WTC11 (cell line): Measurements from ENCODE around the gene ADAMTS12. TPM values are rescaled to one million over a fixed set of nuclear protein-coding genes. Genes with fewer than 3 reads are reported as not detected.

Source experiments
- ATAC-seq: fragments of 200-7000 bp; cut with Tn5 transposase; 2 replicates; pipeline ENCODE4 v1.10.0; 2021; ENCODE audit warnings: mild to moderate bottlenecking, moderate library complexity
- CTCF ChIA-PET: fragments of 300-600 bp; sonication (Branson Sonifier 250); formaldehyde crosslinking; loops from one replicate; lab custom pipeline; 2021; ENCODE audit warnings: antibody characterized with exemption; lab: Charles Lee
- POLR2A ChIA-PET: fragments of 350-600 bp; sonication (Branson Sonifier 250); formaldehyde crosslinking; loops from one replicate; lab custom pipeline; 2021; ENCODE audit warnings: antibody characterized with exemption; lab: Charles Lee
- DNase-seq: peaks from one replicate; pipeline ENCODE4 v3.0.0; 2021; ENCODE audit warnings: low spot score
- H3K27ac Mint-ChIP-seq: 2 replicates; pipeline ENCODE4 v1.8.0; 2021; ENCODE audit warnings: mixed read lengths
- H3K27me3 Mint-ChIP-seq: 2 replicates; pipeline ENCODE4 v1.8.0; 2021; ENCODE audit warnings: low read depth, mild to moderate bottlenecking, moderate library complexity, mixed read lengths
- H3K36me3 Mint-ChIP-seq: 2 replicates; pipeline ENCODE4 v1.8.0; 2021; ENCODE audit warnings: mixed read lengths
- H3K4me1 Mint-ChIP-seq: 2 replicates; pipeline ENCODE4 v1.8.0; 2022; ENCODE audit warnings: mixed read lengths
- H3K4me3 Mint-ChIP-seq: 2 replicates; pipeline ENCODE4 v1.8.0; 2021; ENCODE audit warnings: mild to moderate bottlenecking, moderate library complexity, mixed read lengths
- H3K9me3 Mint-ChIP-seq: 2 replicates; pipeline ENCODE4 v1.8.0; 2021; ENCODE audit warnings: mixed read lengths
- CBFB ChIP-seq: sonication (generic); formaldehyde crosslinking; IDR thresholded peaks from 2 replicates; pipeline ENCODE4 v1.8.1; 2022; ENCODE audit warnings: mild to moderate bottlenecking, low read depth, missing genetic modification reagents
- CREM ChIP-seq: sonication (generic); formaldehyde crosslinking; IDR thresholded peaks from 2 replicates; pipeline ENCODE4 v1.8.1; 2022; ENCODE audit warnings: mild to moderate bottlenecking, missing genetic modification reagents, moderate library complexity
- EMX1 ChIP-seq: fragments of 250-450 bp; sonication (Bioruptor Pico); IDR thresholded peaks from 2 replicates; pipeline ENCODE4 v1.8.0; 2021; ENCODE audit warnings: mild to moderate bottlenecking
- ESRRA ChIP-seq: sonication (generic); formaldehyde crosslinking; IDR thresholded peaks from 2 replicates; pipeline ENCODE4 v1.8.1; 2022; ENCODE audit warnings: mild to moderate bottlenecking, missing genetic modification reagents, borderline replicate concordance
- ETV6 ChIP-seq: sonication (generic); formaldehyde crosslinking; IDR thresholded peaks from 2 replicates; pipeline ENCODE4 v1.8.1; 2022; ENCODE audit warnings: mild to moderate bottlenecking, missing genetic modification reagents
- GABPB1 ChIP-seq: sonication (generic); formaldehyde crosslinking; IDR thresholded peaks from 2 replicates; pipeline ENCODE4 v1.8.1; 2023; ENCODE audit warnings: mild to moderate bottlenecking, missing genetic modification reagents
- JAZF1 ChIP-seq: fragments of 250-450 bp; sonication (Bioruptor Pico); IDR thresholded peaks from 2 replicates; pipeline ENCODE4 v1.9.0; 2021; ENCODE audit warnings: moderate library complexity, mild to moderate bottlenecking, inconsistent platforms
- NFATC4 ChIP-seq: fragments of 250-450 bp; sonication (Bioruptor Pico); IDR thresholded peaks from 2 replicates; pipeline ENCODE4 v1.9.0; 2021; ENCODE audit warnings: mild to moderate bottlenecking
- NR3C1 ChIP-seq: sonication (generic); formaldehyde crosslinking; conservative IDR thresholded peaks from 2 replicates; pipeline ENCODE4 v1.8.1; 2023; ENCODE audit warnings: low read depth, mild to moderate bottlenecking, missing genetic modification reagents
- PRRX2 ChIP-seq: fragments of 250-450 bp; sonication (Bioruptor Pico); IDR thresholded peaks from 2 replicates; pipeline ENCODE4 v1.8.0; 2021; ENCODE audit warnings: mild to moderate bottlenecking
- RELA ChIP-seq: sonication (generic); formaldehyde crosslinking; IDR thresholded peaks from 2 replicates; pipeline ENCODE4 v1.8.1; 2022; ENCODE audit warnings: missing genetic modification reagents, mild to moderate bottlenecking, borderline replicate concordance
- RORB ChIP-seq: fragments of 250-450 bp; sonication (Bioruptor Pico); IDR thresholded peaks from 2 replicates; pipeline ENCODE4 v1.9.0; 2021; ENCODE audit warnings: mild to moderate bottlenecking
- SMAD3 ChIP-seq: sonication (generic); formaldehyde crosslinking; IDR thresholded peaks from 2 replicates; pipeline ENCODE4 v1.8.0; 2022; ENCODE audit warnings: missing genetic modification reagents, mild to moderate bottlenecking, borderline replicate concordance
- ZNF317 ChIP-seq: sonication (generic); formaldehyde crosslinking; IDR thresholded peaks from 2 replicates; pipeline ENCODE4 v1.8.1; 2023; ENCODE audit warnings: low read depth, mild to moderate bottlenecking, moderate library complexity, missing genetic modification reagents, borderline replicate concordance
- total RNA-seq: library from RNA; stranded (reverse); gene quantifications from 3 replicates; pipeline ENCODE4 v1.2.3, GENCODE V29; 2021
- TF ChIP-seq, protein P1 (sequence below): sonication (generic); formaldehyde crosslinking; IDR thresholded peaks from 2 replicates; pipeline ENCODE4 v1.8.1; 2022; ENCODE audit warnings: low read depth, mild to moderate bottlenecking, moderate library complexity, missing genetic modification reagents, borderline replicate concordance
- TF ChIP-seq, protein P2 (sequence below): sonication (generic); formaldehyde crosslinking; IDR thresholded peaks from 2 replicates; pipeline ENCODE4 v1.8.0; 2022; ENCODE audit warnings: mild to moderate bottlenecking, missing genetic modification reagents
- TF ChIP-seq, protein P3 (sequence below): fragments of 200-600 bp; IDR thresholded peaks from 2 replicates; pipeline ENCODE4 v1.8.0; 2022; ENCODE audit warnings: antibody characterized with exemption
- TF ChIP-seq, protein P4 (sequence below): sonication (generic); formaldehyde crosslinking; IDR thresholded peaks from 2 replicates; pipeline ENCODE4 v1.8.0; 2022; ENCODE audit warnings: missing genetic modification reagents
- TF ChIP-seq, protein P5 (sequence below): sonication (generic); formaldehyde crosslinking; conservative IDR thresholded peaks from 2 replicates; pipeline ENCODE4 v1.8.1; 2022; ENCODE audit warnings: mild to moderate bottlenecking, missing genetic modification reagents
- TF ChIP-seq, protein P6 (sequence below): fragments of 250-450 bp; sonication (Bioruptor Pico); IDR thresholded peaks from 2 replicates; pipeline ENCODE4 v1.9.0; 2021; ENCODE audit warnings: mild to moderate bottlenecking
- TF ChIP-seq, protein P7 (sequence below): sonication (generic); formaldehyde crosslinking; IDR thresholded peaks from 2 replicates; pipeline ENCODE4 v1.8.1; 2023; ENCODE audit warnings: mild to moderate bottlenecking, missing genetic modification reagents, moderate library complexity

The ADAMTS12 gene
- total RNA-seq, 1 experiment from 2014 or later, result 13.5 TPM

DNA sequence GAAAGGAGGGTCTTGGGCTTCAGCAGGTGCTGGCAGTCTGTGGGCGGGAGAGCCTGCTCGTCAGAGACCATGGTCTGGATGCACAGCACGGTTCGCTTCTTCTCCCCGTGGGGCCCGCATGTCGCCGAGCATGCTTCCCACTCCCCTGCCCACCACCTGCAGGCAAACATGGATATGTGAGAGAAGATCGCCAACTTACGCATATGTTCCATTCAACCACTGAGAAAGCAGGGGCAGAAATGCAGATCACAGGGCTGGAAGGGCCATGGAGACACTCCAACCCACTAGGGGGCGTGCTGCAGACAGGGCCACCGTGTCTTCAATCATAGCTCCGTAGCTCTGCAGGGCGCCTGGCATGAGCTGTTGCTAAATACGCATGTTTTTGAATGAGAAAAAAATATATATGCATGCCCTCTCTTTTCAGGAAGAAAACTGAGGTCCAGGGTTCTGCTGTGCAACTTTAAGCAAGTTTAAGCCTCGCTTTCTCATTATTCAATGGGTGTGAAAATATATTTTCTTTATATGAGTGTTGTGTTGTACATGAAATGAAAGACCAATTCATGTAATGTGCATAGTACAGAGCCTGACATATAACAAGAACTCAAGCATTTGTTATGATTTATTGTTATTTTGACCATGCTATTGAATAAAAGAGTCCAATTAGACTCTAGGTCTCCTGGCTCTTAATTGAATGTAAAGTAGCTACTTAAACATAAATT, 303.0 kb downstream of the ADAMTS12 start (continued):
- TF ChIP-seq, protein P1, sequence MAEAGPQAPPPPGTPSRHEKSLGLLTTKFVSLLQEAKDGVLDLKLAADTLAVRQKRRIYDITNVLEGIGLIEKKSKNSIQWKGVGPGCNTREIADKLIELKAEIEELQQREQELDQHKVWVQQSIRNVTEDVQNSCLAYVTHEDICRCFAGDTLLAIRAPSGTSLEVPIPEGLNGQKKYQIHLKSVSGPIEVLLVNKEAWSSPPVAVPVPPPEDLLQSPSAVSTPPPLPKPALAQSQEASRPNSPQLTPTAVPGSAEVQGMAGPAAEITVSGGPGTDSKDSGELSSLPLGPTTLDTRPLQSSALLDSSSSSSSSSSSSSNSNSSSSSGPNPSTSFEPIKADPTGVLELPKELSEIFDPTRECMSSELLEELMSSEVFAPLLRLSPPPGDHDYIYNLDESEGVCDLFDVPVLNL (CRISPR knock-in tag), result no peak
- TF ChIP-seq, protein P2, sequence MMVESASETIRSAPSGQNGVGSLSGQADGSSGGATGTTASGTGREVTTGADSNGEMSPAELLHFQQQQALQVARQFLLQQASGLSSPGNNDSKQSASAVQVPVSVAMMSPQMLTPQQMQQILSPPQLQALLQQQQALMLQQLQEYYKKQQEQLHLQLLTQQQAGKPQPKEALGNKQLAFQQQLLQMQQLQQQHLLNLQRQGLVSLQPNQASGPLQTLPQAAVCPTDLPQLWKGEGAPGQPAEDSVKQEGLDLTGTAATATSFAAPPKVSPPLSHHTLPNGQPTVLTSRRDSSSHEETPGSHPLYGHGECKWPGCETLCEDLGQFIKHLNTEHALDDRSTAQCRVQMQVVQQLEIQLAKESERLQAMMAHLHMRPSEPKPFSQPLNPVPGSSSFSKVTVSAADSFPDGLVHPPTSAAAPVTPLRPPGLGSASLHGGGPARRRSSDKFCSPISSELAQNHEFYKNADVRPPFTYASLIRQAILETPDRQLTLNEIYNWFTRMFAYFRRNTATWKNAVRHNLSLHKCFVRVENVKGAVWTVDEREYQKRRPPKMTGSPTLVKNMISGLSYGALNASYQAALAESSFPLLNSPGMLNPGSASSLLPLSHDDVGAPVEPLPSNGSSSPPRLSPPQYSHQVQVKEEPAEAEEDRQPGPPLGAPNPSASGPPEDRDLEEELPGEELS (CRISPR knock-in tag), result no peak
- TF ChIP-seq, protein P3, sequence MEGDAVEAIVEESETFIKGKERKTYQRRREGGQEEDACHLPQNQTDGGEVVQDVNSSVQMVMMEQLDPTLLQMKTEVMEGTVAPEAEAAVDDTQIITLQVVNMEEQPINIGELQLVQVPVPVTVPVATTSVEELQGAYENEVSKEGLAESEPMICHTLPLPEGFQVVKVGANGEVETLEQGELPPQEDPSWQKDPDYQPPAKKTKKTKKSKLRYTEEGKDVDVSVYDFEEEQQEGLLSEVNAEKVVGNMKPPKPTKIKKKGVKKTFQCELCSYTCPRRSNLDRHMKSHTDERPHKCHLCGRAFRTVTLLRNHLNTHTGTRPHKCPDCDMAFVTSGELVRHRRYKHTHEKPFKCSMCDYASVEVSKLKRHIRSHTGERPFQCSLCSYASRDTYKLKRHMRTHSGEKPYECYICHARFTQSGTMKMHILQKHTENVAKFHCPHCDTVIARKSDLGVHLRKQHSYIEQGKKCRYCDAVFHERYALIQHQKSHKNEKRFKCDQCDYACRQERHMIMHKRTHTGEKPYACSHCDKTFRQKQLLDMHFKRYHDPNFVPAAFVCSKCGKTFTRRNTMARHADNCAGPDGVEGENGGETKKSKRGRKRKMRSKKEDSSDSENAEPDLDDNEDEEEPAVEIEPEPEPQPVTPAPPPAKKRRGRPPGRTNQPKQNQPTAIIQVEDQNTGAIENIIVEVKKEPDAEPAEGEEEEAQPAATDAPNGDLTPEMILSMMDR, result peak; percentile 78
- TF ChIP-seq NR3C1, result no peak
- no peak for TF ChIP-seq PRRX2
- TF ChIP-seq, protein P4, sequence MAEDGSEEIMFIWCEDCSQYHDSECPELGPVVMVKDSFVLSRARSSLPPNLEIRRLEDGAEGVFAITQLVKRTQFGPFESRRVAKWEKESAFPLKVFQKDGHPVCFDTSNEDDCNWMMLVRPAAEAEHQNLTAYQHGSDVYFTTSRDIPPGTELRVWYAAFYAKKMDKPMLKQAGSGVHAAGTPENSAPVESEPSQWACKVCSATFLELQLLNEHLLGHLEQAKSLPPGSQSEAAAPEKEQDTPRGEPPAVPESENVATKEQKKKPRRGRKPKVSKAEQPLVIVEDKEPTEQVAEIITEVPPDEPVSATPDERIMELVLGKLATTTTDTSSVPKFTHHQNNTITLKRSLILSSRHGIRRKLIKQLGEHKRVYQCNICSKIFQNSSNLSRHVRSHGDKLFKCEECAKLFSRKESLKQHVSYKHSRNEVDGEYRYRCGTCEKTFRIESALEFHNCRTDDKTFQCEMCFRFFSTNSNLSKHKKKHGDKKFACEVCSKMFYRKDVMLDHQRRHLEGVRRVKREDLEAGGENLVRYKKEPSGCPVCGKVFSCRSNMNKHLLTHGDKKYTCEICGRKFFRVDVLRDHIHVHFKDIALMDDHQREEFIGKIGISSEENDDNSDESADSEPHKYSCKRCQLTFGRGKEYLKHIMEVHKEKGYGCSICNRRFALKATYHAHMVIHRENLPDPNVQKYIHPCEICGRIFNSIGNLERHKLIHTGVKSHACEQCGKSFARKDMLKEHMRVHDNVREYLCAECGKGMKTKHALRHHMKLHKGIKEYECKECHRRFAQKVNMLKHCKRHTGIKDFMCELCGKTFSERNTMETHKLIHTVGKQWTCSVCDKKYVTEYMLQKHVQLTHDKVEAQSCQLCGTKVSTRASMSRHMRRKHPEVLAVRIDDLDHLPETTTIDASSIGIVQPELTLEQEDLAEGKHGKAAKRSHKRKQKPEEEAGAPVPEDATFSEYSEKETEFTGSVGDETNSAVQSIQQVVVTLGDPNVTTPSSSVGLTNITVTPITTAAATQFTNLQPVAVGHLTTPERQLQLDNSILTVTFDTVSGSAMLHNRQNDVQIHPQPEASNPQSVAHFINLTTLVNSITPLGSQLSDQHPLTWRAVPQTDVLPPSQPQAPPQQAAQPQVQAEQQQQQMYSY, result no peak
- TF ChIP-seq, protein P5, sequence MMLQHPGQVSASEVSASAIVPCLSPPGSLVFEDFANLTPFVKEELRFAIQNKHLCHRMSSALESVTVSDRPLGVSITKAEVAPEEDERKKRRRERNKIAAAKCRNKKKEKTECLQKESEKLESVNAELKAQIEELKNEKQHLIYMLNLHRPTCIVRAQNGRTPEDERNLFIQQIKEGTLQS (CRISPR knock-in tag), result no peak
- no peak for TF ChIP-seq JAZF1 (CRISPR knock-in tag)
- no peak for TF ChIP-seq SMAD3
- TF ChIP-seq CREM, result no peak
- TF ChIP-seq, protein P6, sequence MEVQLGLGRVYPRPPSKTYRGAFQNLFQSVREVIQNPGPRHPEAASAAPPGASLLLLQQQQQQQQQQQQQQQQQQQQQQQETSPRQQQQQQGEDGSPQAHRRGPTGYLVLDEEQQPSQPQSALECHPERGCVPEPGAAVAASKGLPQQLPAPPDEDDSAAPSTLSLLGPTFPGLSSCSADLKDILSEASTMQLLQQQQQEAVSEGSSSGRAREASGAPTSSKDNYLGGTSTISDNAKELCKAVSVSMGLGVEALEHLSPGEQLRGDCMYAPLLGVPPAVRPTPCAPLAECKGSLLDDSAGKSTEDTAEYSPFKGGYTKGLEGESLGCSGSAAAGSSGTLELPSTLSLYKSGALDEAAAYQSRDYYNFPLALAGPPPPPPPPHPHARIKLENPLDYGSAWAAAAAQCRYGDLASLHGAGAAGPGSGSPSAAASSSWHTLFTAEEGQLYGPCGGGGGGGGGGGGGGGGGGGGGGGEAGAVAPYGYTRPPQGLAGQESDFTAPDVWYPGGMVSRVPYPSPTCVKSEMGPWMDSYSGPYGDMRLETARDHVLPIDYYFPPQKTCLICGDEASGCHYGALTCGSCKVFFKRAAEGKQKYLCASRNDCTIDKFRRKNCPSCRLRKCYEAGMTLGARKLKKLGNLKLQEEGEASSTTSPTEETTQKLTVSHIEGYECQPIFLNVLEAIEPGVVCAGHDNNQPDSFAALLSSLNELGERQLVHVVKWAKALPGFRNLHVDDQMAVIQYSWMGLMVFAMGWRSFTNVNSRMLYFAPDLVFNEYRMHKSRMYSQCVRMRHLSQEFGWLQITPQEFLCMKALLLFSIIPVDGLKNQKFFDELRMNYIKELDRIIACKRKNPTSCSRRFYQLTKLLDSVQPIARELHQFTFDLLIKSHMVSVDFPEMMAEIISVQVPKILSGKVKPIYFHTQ (CRISPR knock-in tag), result no peak
- peak; percentile 72; the same call in 1 of the 2 replicates for TF ChIP-seq EMX1
- no peak for TF ChIP-seq GABPB1 (CRISPR knock-in tag)

DNA sequence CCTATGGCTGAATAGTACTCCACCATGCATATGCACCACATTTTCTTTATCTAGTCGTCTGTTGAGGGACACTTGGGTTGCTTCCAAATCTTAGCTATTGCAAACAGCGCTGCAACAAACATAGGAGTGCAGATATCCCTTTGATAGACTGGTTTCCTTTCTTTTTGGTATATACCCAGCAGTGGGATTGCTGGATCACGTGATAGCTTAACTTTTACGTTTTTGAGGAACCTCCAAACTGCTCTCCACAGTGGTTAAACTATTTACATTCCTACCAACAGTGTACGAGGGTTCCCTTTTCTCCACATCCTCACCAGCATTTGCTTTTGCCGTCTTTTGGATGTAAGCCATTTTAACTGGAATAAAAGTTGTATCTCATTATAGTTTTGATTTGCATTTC, 308.5 kb downstream of the ADAMTS12 start:
- H3K4me1 Mint-ChIP-seq, result peaks cover 3% of the 10 kb centered on the region
- ChIA-PET CTCF (interaction anchor here (2.0 kb wide), 1 partner anchor 386 kb away, joined by 5 read pairs; no protein-coding TSS in a partner anchor), POLR2A (no interaction called here)
- no peaks in the 10 kb centered on the region for H3K36me3 Mint-ChIP-seq
- DNase-seq, result no peak
- ATAC-seq, result no peak
- no peaks in the 10 kb centered on the region for H3K27me3 Mint-ChIP-seq
- no peak overlapping the region for H3K27ac Mint-ChIP-seq
- no peak overlapping the region for H3K4me3 Mint-ChIP-seq
- H3K9me3 Mint-ChIP-seq, result peaks cover 4% of the 10 kb centered on the region; the same call in 1 of the 2 replicates
- TF ChIP-seq, protein P7, sequence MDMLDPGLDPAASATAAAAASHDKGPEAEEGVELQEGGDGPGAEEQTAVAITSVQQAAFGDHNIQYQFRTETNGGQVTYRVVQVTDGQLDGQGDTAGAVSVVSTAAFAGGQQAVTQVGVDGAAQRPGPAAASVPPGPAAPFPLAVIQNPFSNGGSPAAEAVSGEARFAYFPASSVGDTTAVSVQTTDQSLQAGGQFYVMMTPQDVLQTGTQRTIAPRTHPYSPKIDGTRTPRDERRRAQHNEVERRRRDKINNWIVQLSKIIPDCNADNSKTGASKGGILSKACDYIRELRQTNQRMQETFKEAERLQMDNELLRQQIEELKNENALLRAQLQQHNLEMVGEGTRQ, result no peak
- TF ChIP-seq, protein P3, result no peak
- TF ChIP-seq RORB (CRISPR knock-in tag) (no peak), ESRRA (no peak), RELA (CRISPR knock-in tag) (no peak), ZNF317 (CRISPR knock-in tag) (no peak), CBFB (CRISPR knock-in tag) (no peak), ETV6 (CRISPR knock-in tag) (no peak), NFATC4 (CRISPR knock-in tag) (no peak)
